GM21717 (cell line): ENCODE measurements around the gene NDUFS7.

Experiments used
- ATAC-seq: cut with Tn5 transposase; IDR thresholded peaks from one replicate; pipeline ENCODE4 v1.9.1; 2021; ENCODE audit warnings: mild to moderate bottlenecking, moderate library complexity; ENCODE audit not compliant: unreplicated experiment

Gene NDUFS7

DNA sequence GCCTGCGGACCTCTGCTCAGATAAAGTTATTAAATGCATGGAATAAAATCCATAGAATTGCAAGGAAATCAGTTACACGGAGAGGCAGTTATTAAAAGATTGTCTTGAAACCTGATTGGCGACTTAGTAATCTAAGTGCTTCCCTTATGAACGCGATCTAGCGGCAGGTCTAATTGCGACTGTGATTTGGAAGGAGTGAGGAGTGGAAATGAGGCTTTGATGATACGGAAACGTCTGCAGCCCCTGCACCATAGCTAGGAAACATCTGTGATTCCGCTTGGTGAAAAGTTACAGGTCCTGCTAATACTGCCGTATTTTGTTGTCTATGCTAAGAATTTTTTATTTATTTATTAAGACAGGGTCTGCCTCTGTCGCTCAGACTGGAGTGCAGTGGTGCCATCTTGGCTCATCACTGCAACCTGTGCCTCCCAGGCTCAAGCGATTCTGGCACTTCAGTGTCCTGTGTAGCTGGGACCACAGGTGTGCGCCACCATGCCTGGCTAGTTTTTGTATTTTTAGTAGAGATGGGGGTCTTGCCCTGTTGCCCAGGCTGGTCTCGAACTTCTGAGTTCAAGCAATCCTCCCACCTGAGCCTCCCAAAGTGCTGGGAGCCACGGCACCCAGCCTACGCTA, 887 bp downstream of the NDUFS7 start:
- no peak for ATAC-seq

DNA sequence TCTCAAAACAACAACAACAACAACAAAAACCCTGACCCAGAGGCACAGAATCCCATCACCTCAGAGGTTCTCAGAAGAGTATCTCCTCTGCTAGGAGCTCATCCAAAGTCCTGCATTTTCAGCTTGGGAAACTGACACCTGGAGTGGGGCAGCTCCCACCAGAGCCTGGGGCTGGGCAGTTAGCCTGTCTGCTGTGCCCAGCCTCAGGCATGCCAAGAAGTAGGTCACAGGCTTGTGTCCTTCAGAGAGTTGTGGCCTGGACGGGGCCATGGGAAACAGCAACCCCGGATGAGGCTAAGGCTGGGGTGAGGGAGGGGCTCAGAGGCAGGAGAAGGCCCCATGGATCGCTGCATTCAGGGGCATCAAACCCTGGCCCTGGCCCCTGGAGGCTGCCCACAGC, 2.1 kb downstream of the NDUFS7 start:
- ATAC-seq: no peak

- ATAC-seq: no peak
Measured at GRCh38 chr19:1386945-1387683, 3.4 kb downstream of the NDUFS7 start.

GRCh38 chr19:1387684-1388636, 4.3 kb downstream of the NDUFS7 start:
- no peak for ATAC-seq

DNA sequence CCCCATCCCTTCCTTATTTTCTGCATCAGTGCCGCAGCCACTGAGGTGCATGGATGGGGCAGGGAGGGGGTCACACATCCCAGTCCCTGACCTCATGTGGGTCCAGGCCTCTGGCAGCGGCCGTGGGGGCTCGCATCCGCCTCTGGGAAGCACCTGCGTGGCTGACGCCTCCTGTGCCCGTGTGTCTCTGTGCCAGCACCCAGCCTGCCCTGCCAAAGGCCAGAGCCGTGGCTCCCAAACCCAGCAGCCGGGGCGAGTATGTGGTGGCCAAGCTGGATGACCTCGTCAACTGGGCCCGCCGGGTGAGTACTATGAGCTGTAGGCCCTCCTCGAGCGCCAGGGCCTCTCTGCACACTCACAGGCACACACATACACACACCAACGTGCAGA, 4.9 kb downstream of the NDUFS7 start:
- ATAC-seq: no peak

DNA sequence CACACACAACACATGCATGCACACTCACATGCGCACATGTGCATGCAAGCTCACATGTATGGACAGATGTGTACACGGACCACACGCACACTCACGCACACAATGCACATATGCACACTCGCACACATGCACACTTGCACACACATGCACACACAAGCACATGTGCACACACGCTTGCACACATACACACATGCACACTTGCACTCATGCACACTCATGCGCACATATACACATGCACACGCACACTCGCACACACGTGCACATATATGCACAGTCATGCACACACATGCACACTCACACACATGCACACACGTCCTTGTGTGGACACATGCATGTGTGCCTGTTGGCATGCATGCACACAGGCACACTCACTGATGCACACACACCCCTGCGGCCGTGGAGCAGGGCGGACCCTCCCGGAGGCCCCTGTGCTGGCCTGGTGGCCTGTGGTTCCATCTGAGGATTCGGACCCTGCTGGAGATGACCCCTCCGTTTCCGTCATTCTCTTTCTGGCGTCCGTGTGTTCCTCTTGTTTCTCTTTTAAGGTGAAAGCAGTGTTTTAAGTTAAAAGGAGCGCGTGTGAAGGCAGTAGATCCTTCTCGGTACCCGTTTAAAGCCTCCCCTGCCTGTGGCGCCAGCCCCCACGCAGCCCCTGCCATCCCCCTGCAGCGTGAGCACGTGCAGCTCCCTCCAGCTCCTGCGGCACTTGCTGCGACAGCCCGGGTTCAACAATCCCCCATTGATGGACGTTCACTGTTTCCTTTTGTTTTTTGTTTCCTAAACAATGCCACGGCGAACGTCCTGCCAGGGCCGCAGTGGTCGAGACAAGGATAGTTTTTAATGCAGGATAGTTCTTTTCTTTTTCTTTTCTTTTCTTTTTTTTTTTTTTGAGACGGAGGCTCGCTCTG, 5.6 kb downstream of the NDUFS7 start:
- no peak for ATAC-seq

- no peak for ATAC-seq
Measured at GRCh38 chr19:1390890-1391423, 7.2 kb downstream of the NDUFS7 start.

DNA sequence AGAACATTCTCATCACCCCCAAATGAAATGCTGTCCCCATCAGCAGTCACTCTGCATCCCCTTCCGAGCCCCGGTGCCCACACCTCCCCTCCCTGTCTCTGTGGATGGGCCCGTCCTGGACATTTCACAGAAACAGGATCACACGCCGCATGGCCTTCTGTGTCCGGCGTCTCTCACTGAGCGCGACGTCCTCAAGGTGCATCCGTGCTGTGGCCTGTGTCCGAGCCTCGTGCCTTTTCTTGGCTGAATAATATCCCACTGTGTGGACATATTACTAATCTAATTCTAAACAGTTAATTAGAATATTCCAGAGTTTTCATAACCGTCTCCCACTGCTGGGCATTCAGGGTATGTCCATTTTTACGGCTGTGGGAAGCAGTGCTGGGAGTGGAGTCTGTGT, 8.7 kb downstream of the NDUFS7 start:
- ATAC-seq: no peak

DNA sequence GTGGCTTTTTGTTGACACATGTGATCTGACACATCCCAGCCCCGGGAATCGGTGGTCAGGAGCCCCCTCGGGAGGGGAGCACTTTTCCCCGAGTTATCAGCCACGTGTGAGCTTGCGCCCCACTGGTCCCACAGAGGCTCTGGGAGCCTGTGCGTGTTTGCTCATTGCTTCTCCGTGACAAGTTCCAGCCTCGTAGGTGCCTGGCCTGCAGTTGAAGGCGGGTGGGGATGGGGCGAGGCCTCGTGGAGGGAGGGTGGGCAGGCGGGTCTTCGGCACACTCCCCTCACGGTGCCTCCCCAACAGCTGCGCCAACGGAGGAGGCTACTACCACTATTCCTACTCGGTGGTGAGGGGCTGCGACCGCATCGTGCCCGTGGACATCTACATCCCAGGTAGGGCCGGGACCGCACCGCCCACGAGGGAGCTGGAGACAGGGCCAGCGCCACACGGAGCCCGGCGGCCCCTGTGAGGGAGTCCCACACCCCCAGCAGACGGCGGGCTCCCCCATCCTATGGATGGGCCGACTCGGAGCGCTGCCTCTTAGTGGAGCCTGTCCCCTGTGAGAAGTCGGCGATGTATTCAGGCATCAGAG, 9.3 kb downstream of the NDUFS7 start:
- ATAC-seq: no peak

GRCh38 chr19:1393841-1394240, 10.1 kb downstream of the NDUFS7 start:
- no peak for ATAC-seq

GRCh38 chr19:1394252-1395193, 10.8 kb downstream of the NDUFS7 start:
- no peak for ATAC-seq

- ATAC-seq: no peak
Measured at GRCh38 chr19:1395194-1396018, 11.7 kb downstream of the NDUFS7 start.

DNA sequence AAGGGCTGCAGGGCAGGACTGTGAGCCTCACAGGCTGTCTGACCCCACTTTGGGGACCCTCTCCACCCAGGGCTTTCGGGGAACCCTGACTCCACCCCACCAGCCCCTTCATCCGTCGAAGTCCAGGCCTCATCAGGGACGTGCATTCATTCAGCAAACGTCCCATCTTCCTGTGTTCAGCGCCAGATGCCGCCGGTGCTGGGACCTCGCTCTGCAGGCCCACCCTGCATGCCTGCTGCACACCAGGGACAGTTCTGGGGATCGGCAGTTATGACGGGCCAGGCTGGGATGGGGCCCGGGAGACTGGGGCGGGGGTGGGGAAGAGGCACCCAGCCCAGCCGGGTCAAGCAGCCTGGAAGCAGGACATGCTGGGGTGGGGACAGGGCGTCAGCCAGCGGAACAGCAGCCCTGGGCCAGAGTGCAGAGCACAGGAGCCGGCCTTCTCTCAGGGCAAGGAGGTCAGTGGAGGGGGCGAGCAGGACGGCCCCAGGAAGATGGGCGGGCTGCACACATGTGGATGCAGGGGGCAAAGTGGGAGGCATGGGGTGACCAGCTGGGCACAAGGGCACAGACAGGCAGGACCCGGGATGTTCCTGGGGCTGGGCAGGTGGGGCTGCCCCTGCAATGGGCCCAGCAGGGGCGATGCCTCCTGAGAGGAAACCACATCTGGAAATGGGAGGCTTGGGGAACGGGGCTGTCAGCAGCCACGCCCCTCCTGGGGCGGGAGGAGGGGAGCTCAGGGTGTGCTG, 12.5 kb downstream of the NDUFS7 start:
- no peak for ATAC-seq

DNA sequence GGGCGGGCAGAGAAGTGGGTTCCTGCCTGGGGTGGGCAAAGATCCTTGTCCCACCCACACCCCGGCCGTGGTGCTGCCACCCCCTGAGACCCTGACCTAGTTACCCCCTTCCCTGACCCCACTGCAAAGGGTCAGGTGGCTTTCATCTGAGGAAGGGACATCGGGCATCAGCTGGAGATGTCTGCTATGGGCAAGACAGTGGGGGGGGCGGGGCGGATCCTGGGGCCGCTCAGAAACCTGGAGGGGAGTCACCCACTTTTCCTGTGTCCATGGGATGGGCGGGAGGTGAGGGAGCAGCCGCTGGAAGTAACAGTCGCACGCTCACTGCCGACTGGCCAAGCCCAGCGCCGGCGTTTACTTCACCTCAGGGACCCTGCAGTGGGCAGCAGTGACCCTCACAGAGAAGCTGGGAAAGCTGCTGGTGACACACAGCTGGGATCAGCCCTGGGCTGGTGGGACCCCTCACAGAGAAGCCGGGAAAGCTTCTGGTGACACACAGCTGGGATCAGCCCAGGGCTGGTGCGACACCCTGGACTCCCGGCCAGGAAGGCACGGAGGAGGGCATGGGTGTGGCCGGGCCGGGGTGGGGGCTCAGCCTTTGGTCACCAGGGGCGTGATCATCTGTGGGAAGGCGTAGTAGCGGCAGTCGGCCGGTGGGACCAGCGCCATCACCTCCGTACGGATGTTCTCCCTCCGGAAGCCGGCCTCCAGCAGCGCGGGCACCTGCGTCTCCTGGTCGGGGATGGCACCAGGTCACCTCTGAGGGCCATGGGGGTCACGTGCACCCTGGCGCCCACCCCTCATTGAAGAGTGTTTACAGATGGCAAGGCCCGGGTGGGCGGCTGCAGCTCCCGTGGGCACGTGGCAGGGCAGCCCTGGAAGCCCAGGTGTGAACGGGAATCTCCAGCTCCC, 13.3 kb downstream of the NDUFS7 start:
- no peak for ATAC-seq

GRCh38 chr19:1397838-1398237, 14.1 kb downstream of the NDUFS7 start:
- no peak for ATAC-seq

- ATAC-seq: no peak
Measured at GRCh38 chr19:1399079-1399478, 15.4 kb downstream of the NDUFS7 start.
